ENCODE results near the gene FEM1C.

- TF ChIP-seq CTCF (conservative IDR thresholded peaks at IDR 0.05) (no peak), ZFX (IDR thresholded peaks at IDR 0.05) (no peak)
Measured at GRCh38 chr5:115486728-115487127, 57.8 kb downstream of the FEM1C start.

Measured in C4-2B (cell line).